Pulmonary artery endothelial cell (primary cell): Measurements from ENCODE around the gene PER3. TPM values are rescaled to one million over a fixed set of nuclear protein-coding genes. Genes with fewer than 3 reads are reported as not detected.

Experiments used
- DNase-seq: peaks from one replicate; pipeline ENCODE4 v3.0.0-alpha.2; 2011; ENCODE audit warnings: low read depth, low spot score
- total RNA-seq: library from RNA; depleted of rRNA; stranded (reverse); fragments of >200 nt; gene quantifications from 2 replicates; pipeline ENCODE4 v1.2.3, GENCODE V29; 2014

PER3 gene
- total RNA-seq, 1 donor from 2014 or later: 1.9 TPM

DNA sequence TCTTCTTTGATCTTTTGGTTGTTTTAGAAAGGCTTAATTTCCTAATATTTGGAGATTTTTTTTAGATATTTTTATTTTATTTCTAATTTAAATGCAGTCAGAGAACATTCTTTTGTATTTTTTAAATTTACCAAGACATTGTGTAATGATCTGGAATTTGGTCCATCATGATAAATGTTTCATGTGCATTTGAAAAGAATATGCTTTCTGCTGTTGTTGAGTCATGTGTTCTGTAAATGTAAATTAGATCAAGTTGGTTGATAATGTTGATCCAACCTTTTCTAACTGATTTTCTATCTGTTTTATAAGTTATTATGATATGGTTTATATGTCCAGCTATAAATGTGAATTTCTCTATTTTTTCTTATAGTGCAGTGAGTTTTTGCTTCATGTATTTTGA is 48.9 kb downstream of the PER3 start:
- DNase-seq: no peak

DNA sequence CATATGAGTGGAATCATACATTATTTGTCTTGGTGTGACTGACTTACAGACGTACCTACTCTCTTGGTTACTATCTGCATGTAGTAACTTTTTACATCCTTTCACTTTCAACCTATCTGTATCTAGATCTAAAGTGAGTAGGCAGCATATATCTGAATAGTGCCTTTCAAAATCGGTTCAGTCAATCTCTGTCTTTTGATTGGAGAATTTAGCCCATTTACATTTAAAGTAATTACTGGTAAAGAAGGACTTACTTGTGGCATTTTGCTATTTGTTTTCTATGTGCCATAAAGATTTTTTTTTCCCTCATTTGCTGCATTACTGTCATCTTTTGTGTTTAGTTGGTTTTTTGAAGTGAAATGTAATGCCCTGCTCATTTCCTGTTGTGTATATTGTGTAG is 54.6 kb downstream of the PER3 start:
- DNase-seq: no peak

DNA sequence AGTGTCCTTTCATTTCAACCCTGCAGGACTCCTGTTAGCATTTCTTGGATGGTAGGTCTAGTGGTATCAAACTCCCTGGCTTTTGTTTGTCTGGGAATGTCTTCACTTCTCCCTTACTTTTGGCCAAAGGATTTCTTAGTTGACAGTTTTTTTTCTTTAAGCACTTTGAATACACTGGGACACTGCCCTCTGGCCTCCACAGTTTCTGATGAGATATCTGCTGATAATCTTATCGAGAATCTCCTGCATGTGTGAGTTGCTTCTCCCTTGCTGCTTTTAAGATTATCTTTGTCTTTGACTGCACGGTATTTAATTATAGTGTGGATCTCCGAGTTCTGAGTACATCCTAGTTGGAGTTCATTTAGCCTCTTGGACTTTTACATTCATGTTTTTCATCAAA is 55.4 kb downstream of the PER3 start:
- no peak for DNase-seq

DNA sequence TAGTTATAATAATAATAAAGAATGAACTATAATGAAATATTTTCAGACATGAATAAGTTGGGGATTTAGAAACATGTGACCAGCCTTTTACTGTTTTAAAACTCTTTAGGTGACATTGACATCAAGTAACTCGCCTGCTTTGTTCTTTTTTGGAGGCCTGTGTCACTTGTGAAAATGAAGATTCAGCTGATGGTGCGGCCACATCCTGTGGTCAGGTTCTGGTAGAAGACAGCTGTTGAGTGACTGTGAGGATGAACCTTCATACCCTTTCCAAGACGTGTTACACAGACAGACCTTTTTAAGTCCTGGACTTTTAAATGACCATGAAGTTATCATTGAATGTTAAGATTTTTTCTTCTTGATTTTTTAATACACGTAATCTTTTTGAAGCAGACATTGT is 58.4 kb downstream of the PER3 start:
- no peak for DNase-seq

DNA sequence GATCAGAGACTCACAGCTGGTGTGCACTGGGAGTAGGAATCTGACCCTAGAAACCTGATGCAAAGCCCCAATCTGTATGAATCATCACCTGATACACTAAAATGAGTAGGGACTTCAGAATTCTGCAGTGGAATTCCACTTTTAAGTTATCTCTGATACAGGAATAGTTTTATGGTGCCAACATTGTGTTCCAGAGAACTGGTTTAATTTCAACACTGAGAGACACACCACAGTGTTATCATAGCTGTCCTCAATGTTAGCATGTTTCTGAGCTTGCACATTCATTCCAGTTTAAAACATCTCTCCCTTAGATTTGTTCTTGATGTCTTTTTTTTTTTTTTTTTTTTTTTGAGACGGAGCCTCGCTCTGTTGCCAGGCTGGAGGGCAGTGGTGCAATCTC is 61.7 kb downstream of the PER3 start:
- DNase-seq: no peak

DNA sequence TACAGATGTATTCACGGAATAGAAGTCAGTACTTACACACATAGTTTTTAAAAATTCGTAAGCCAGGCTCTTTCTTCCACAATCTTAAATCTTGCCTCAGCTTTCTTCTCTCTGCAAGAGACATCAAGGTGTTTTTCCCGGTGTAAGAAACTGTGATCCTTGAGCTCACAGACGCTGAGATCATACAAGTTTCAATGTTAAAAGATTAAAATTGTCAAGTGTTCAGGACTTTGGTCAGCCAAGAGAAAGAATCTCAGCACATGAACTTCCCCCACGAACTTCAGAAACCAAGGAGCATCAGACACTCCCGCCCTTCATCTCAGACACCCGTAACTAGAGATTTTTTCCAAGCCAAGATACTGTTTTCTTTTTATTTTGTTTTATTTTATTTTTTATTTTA is 62.6 kb downstream of the PER3 start:
- DNase-seq: no peak

DNA sequence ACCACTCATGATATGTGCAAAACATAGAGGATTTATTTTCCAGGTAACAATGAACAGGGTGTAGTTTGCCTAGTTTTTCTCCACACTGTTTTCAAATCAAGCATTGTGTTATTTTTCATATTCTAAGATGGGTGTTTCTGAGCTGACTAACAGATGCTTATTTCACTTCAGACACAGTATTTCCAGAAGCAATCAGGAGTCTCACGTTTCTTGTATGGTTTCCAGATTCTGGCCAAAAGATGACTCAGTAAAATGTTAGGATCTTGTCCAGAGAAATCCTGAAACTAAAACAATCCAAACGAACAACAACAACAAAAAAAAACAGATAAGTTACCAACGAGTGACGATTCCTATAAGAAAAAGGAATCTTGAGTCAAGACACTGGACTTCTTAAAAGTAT is 63.5 kb downstream of the PER3 start:
- DNase-seq: no peak

DNA sequence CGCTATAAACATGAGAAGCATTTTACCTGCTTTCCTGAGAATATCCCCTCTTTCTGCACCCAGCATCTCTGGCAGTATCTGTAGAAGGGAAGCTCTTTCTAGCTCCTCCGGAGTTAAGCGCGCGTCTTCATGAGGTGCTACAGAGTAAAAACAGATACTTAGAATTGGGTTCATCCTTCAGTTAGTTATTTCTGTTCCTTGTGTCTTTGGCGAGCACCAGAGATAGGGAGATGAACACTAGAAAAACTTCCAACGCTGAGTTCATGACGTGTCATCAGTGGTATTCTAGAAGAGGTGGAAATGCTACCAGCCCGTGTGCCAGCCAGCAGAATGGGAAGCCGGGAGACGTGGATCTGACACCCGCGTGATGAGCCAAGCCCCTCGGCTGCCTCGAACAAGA is 66.7 kb downstream of the PER3 start:
- DNase-seq: no peak

DNA sequence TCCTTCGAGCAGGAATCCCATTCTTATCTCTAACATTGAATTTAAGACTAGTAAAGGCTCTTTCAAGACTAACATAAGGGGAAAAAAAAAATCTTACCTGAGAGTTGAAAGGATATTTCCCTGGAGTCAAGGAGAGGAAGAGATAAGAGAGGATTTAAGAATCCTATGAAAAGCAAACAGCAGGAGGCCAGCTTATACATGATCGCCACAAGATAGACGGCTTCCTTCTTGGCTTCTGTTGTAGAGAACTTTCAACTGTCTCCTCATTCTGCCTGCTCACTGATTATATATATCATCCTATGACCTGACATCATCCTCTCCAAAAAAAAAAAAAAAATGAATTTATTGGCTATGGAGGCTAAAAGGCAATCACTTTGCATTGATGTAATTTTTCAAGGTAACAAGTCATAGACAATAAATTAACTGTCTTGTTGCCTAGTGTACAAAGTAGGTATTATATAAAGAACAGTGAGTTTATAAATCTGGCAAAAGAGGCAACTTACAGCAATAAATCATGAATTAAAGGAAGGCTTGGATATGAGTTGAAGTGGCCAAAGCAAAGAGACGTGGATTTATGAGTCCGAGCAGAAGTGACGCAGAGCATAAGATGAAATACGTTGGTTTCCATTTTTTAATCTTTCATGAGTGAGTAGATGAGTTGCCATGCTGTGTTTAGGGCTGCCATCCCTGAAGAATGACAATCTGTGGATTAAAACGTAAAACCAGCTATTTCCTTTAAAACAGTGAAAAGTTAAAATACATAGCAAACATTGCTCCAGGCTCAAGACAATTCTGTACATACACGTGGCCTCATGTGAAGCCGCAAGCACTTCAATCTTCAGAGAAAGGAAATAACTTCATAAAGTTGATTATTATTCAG is 69.0 kb downstream of the PER3 start, which contains the start of gene UTS2:
Gene UTS2, minus strand, starts transcription at position 262 of the 880 bp plus-strand sequence. Its CDS starts 62 bp downstream, at position 200.
- DNase-seq: no peak

DNA sequence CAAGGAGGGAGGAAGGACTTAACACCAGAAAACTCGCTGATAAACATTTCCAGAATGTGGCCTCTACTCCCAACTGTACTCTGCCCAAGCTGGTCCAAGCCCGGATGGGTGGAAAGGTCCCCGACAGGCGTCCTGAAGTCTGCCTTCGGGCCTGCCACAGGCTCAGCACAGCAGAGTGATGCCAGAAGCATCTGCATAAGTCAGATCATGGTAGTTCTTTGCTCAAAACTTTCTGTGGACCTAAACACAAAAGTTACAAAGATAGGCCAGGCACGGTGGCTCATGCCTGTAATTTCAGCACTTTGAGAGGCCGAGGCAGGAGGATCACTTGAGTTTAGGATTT is 69.6 kb downstream of the PER3 start:
- no peak for DNase-seq

DNA sequence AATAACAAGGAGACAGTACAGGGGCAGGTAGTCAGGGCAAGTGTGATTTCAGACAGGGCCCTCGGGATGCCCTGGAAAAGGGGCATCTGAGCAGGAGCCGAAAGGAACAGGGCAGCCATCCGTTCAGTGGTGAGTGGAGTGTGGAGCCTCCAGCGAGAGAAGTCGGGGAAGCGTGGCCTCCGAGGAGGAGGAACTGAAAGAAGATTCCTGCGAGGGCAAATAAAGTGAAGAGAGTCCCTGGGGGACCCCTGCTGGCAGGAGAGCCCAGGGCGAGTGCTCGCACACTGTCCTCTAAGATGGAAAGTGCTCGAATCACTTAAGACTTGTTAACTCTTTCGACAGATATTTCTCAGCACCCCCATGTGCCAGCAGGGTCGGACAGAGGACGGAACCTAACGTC is 72.3 kb downstream of the PER3 start:
- DNase-seq: no peak

DNA sequence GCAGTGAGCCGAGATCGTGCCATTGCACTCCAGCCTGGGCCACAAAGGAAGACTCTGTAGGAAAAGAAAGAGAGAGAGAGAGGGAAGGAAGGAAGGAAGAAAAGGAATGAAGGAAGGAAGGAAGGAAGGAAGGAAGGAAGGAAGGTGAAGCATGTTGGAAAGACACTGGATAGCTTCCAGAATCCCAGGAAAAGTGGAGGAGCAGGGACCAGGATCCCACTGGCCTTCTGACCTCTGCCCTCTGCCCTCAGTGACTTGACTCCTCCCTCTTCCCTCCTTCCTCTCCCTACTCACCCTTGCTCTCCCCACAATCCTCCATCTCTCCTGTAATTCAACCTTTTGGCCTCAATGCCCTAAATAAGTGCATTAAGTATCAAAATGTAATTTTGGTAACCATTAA is 72.9 kb downstream of the PER3 start:
- DNase-seq: no peak

DNA sequence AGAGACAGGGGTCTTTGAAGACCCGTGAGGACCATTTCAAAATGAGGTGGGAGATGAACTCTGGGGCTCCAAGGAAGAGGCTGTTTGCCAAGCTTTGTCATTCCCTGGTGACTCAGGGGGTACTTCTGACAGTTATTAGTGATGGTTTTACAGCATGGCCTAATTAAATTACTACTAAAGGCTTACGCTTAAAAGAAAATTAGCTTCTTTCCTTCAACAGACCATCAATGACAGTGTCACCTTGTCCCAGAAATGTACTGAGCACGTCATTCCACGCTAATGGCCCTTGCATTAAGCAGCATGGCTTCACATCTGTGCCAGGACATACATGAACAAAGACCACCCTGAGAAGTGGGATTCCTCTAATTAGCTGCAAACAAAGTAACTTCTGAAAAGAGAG is 73.9 kb downstream of the PER3 start:
- DNase-seq: no peak

DNA sequence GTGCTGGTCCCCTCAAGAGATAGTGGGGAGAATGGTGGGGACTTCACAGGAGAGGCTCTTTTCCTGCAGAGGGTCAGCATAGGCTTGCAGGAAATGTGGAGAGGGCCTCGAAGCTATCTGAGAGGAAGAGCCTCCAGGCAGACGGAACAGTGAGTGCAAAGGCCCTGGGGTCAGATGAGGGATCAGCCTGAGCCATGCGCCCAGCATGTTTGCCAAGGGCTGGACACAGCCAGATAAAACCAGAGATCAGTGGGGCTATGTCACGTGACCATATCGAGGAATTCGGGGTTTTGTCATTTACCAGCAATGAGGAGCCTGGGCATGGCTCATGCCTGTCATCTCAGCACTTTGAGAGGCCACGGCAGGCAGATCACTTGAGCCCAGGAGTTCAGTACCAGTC is 75.3 kb downstream of the PER3 start:
- no peak for DNase-seq

DNA sequence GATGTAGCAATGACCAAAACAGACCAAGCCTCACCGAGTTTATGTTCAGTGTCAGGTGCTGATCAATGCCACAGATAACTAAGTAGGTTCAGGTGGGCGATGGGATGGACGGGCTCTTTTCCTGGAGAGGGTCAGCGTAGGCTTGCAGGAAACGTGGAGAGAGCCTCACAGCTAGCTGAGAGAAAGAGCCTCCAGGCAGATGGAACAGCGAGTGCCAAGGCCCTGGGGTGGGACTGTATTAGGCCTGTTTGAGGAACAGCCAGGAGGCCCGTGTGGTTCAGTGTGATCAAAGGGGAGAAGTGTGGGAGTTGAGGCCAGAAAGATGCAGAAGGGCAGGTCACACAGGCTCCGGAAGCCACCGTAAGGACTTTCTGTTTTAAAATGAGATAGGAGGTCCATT is 76.0 kb downstream of the PER3 start:
- DNase-seq: no peak

DNA sequence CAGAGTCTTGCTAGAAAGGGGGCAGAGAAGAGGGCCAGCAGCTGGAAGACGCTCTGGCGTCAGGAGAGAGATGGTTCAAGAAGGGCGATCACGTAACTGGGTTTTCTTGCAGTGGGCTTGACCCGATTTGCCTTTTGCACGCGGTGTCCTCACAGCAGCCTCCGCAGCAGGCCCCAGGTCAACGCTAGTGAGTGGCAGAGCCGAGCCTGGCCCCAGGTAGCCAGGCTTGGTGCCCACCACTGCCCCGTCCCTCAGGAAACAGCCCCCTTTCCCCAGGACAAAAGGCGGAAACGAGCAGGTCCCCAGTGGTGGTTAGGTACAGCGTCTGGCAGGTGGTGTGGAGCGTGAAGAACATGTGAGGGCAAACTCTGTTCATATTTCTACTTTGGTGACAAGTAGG is 77.4 kb downstream of the PER3 start:
- no peak for DNase-seq

DNA sequence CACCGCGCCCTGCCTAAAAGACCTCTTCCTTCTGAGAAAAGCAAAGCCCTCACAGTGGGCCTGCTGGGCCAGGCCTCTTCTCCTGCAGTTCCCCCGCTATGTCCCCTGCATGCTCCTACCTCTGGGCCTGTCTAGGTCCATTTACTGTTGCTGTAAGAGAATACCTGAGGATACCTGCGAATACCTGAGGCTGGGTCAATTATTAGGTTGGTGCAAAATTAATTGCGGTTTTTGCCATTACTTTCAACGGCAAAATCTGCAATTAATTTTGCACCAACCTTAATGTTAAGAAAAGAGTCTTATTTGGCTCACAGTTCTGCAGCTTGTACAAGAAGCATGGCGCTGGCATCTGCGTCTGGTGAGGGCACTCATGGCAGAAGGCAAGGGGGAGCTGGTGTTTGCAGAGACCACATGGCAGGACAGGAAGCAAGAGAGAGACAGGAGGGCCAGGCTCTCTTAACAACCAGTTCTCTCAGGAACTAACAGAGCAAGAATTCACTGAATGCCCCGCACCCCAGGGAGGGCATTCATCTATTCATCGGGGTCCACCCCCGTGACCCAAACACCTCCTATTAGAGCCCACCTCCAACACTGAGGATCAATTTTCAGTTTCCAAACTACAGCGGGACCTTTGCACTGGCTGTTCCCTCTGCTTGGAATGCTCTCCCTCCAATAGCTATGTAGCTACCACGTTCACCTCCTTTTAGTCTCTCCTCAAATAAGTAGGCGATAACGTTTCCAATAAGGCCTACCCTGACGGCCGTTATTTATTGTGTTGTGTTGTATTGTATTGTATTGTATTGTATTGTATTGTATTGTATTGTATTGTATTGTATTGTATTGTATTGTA is 78.3 kb downstream of the PER3 start:
- DNase-seq: no peak

DNA sequence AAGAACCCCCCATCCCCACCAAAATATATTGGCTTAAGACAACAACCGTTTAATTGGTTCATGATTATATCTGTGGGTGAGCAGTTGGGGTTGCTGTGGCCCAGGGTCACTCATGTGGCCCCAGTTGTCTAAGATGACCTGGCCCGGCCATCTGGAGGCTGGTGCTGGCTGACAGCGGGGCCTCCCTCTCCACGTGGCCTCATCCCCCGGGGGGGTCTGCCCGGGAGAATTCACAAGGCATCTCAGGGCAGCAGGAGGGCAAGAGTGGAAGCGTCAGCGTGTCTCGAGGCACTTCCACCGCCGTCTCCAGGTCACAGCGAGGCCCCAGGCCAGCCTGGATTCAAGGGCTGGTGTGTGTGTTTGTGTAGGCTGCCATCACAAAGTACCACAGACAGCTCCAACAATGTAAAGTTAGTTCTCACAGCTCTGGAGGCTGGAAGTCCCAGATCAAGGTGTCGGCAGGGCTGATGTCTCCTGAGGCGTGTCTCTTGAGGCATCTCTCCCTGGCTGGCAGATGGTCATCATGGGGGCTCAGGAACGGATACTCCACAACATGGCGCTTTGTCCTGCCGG is 79.8 kb downstream of the PER3 start:
- DNase-seq: no peak

DNA sequence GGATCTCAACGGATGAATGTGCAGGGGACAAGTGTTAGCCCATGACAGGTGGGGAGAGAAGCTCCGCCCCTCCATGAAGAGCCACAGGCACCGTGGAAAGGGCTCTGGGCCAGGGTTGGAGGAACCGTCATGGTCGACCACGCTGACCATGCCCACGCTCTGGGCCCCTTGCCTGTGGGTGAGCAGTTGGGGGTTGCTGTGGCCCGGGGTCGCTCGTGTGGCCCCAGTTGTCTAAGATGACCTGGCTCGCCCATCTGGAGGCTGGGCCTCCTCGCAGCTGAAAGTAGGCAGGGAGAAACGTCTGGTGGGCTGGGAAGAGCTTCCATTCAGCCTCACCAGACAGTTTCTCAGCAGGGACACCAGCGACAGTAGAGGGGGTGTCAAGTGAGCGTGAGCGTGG is 81.9 kb downstream of the PER3 start:
- DNase-seq: no peak

DNA sequence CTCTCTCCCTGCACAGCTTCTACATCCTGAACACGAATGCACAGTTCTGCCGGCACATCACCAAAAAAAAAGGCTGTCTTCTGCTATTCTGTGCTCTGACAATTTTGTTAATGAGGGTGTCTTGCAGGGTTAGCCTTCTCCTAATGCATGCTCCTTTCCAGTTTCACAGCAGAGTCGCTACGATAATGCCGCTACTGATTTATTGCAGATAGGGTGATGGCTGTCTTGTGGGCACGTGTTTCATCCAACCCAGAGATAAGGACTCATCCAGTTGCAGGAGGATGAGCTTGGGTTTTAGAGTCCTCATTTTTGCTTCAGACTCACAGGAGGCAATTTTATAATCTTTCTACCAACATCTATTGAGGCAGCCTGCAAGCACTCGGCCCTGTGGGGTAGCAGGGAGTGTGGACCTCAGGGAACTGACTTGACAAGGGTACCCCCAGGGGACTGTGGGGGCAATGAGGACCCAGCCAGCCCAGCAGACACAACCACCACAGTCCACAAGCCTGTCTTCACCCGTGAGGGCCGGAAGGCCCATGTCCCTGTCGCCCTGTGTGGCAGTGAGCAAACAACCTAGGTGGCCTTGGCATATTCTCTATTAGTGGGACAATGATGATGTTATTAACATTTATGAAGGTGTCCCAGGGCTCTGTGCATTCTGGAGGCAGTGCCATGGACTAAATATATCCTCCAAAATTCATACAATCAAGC is 84.1 kb downstream of the PER3 start:
- no peak for DNase-seq

DNA sequence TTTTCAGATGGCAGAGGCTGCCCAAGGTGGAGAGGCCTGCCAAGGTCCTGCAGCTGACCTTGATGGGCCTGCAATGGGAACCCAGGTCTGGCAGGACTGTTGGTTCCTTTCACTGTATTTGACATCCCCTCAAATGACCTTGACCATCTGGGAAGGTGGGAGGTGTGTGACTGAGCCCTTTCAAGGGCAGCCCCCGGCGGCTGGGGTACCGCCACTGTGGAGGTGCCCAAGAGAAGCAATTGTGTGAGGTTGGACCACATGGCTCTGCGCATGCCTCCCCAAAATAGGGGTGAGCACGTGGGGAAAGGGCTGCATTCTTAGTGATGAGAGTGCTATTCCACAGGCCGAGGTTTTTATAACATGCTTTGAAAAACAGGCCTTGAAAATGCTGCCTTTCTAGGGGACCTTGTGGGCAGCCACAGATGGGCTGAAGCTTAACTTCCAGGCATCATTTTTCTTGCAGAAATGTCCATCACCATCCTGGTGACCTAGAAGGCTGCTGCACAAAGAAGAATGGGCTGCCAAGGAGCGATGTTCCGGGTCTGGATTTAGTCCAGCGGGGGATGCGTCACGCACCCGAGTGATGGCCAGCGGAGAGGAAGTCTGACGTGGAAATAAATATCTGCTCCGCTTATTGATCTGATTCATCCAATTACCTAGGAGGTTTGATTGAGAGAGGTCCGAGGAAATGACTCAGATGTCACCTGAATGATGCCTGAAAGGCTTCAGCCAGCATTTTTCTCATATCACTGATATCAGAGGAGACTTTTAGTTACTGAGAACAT is 85.2 kb downstream of the PER3 start:
- no peak for DNase-seq
